Activated CD8-positive, alpha-beta memory T cell treated with anti-CD3 and anti-CD28 coated beads for 4 hours (primary cell): ENCODE data around the gene SMCO1.
"Not testable (repeated sequence)": the region's sequence is repeated elsewhere in the genome, so short reads cannot be mapped to it uniquely, and the experiment has no call there.

Source experiments
- DNase-seq, 2 donors: peaks; one replicate each; pipeline ENCODE4 v3.0.0-alpha.2; 2020; ENCODE audit warnings: low read depth in 2 of 2

SMCO1 gene

GRCh38 chr3:196521291-196521690 lies 6.1 kb upstream of the SMCO1 start:
- DNase-seq: not testable (repeated sequence)

GRCh38 chr3:196519718-196520082 lies 4.6 kb upstream of the SMCO1 start:
- DNase-seq: no peak

- peak in 1 of 2 donors; percentile 28 for DNase-seq
Measured at GRCh38 chr3:196518966-196519717, 4.0 kb upstream of the SMCO1 start.

GRCh38 chr3:196517919-196518318 lies 2.8 kb upstream of the SMCO1 start:
- no peak for DNase-seq

GRCh38 chr3:196517162-196517800 lies 2.1 kb upstream of the SMCO1 start:
- DNase-seq: no peak

- no peak for DNase-seq
Measured at GRCh38 chr3:196514350-196514716, 813 bp downstream of the SMCO1 start.

- DNase-seq: no peak
Measured at GRCh38 chr3:196513697-196514349, 1.3 kb downstream of the SMCO1 start.

- not testable (repeated sequence) for DNase-seq
Measured at GRCh38 chr3:196511646-196512425, 3.3 kb downstream of the SMCO1 start.

GRCh38 chr3:196511108-196511507 lies 4.0 kb downstream of the SMCO1 start:
- DNase-seq: not testable (repeated sequence)

GRCh38 chr3:196506687-196507086 lies 8.5 kb downstream of the SMCO1 start:
- DNase-seq: no peak

- no peak for DNase-seq
Measured at GRCh38 chr3:196504556-196504955, 10.6 kb downstream of the SMCO1 start.

GRCh38 chr3:196504077-196504398 lies 11.1 kb downstream of the SMCO1 start:
- not testable (repeated sequence) for DNase-seq

- peak; percentile 86 to 90 for DNase-seq
Measured at GRCh38 chr3:196503196-196504076, 11.7 kb downstream of the SMCO1 start, which contains the start of gene RNF168. Gene RNF168, minus strand, starts transcription at chr3:196503768. Its CDS starts 595 bp downstream, at chr3:196503173.

GRCh38 chr3:196502775-196503195 lies 12.4 kb downstream of the SMCO1 start:
- DNase-seq: peak; percentile 18 to 47

- DNase-seq: no peak
Measured at GRCh38 chr3:196501316-196502044, 13.7 kb downstream of the SMCO1 start.

GRCh38 chr3:196499807-196500524 lies 15.2 kb downstream of the SMCO1 start:
- DNase-seq: no peak

GRCh38 chr3:196499061-196499460 lies 16.1 kb downstream of the SMCO1 start:
- no peak for DNase-seq

- no peak for DNase-seq
Measured at GRCh38 chr3:196498297-196498696, 16.8 kb downstream of the SMCO1 start.

- DNase-seq: no peak
Measured at GRCh38 chr3:196496183-196496582, 19.0 kb downstream of the SMCO1 start.

- no peak for DNase-seq
Measured at GRCh38 chr3:196493292-196493691, 21.9 kb downstream of the SMCO1 start.
